PC-9 (cell line): ENCODE results near the gene UXT.

Experiments used
- CTCF ChIP-seq: fragments of 200-600 bp; sonication (generic); conservative IDR thresholded peaks from 2 replicates; pipeline ENCODE4 v1.6.1; 2017; ENCODE audit warnings: mixed run types, antibody characterized with exemption, mild to moderate bottlenecking, moderate library complexity
- EZH2 ChIP-seq: fragments of 200-600 bp; sonication (generic); IDR thresholded peaks from 2 replicates; pipeline ENCODE4 v1.8.0; 2017; ENCODE audit warnings: antibody characterized with exemption, low read depth

GRCh38 chrX:47664737-47665136 is 5.8 kb upstream of the UXT start:
- TF ChIP-seq CTCF: no peak
- no peak for TF ChIP-seq EZH2
